Breast epithelium (tissue), 3 donors: ENCODE measurements around the gene ELP1.

Experiments
- CTCF ChIP-seq, 3 donors: fragments of 450-650 bp; IDR thresholded peaks; one replicate each; pipeline ENCODE4 v1.5.1; 2016 to 2017; ENCODE audit warnings: antibody characterized with exemption in 3 of 3, mild to moderate bottlenecking in 3 of 3, moderate library complexity in 3 of 3
- POLR2AphosphoS5 ChIP-seq, 3 donors: sonication (generic); formaldehyde crosslinking; IDR thresholded peaks; one replicate each; pipeline ENCODE4 v1.6.1; 2017; ENCODE audit warnings: antibody characterized with exemption in 3 of 3

DNA sequence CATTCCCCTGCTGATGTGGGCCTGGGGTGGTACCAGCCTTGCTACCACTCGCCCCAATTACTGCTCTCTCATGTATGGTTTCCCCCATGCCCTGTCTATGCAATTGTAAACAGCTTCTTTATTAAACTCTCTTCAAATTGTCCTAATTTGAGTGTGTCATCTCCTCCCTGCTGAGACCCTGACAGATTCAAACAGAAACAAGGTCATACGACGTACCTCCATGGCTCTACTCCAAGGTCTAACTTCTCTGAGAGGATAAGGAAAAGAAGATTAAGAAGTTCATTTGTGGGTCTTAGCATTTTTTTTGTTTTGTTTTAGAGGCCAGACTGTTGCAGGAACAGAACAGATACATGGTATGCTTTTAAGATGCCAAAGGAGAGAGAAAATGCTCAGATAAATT, 38.3 kb upstream of the ELP1 start:
- TF ChIP-seq CTCF (IDR thresholded peaks at IDR 0.05), result no peak
- no peak for TF ChIP-seq POLR2AphosphoS5 (IDR thresholded peaks at IDR 0.05)
